OCI-LY3 (cell line): ENCODE data around the gene STX1B.

Experiments
- H2AFZ ChIP-seq: fragments of 200-600, 300-600 bp; shearing (Covaris generic); 2 replicates; pipeline ENCODE4 v1.6.0; 2014; ENCODE audit warnings: antibody characterized with exemption, low read depth, low read length
- H3K27ac ChIP-seq: fragments of 200-600, 300-600 bp; sonication (generic); 2 replicates; pipeline ENCODE4 v1.5.1; 2014; ENCODE audit warnings: mild to moderate bottlenecking, low read length, moderate library complexity, mixed read lengths
- H3K27me3 ChIP-seq: fragments of 200-600, 300-600 bp; sonication (generic); 2 replicates; pipeline ENCODE4 v1.6.1; 2014; ENCODE audit warnings: low read depth, low read length, mixed read lengths
- H3K36me3 ChIP-seq: fragments of 200-600, 300-600 bp; sonication (generic); replicated peaks from 2 replicates; pipeline ENCODE3; 2014; ENCODE audit warnings: low read depth, low read length, mixed read lengths
- H3K4me1 ChIP-seq: fragments of 300-600, 200-600 bp; sonication (generic); 2 replicates; pipeline ENCODE4 v1.6.1; 2014; ENCODE audit warnings: low read length, mixed read lengths
- H3K4me2 ChIP-seq: fragments of 200-600, 300-600 bp; sonication (generic); 2 replicates; pipeline ENCODE4 v1.6.1; 2014; ENCODE audit warnings: low read length, mixed read lengths
- H3K4me3 ChIP-seq: fragments of 300-600, 200-600 bp; sonication (generic); 2 replicates; pipeline ENCODE4 v1.5.1; 2014; ENCODE audit warnings: antibody characterized with exemption, mild to moderate bottlenecking, low read length, moderate library complexity
- H3K79me2 ChIP-seq: fragments of 300-600, 200-600 bp; shearing (Covaris generic); 2 replicates; pipeline ENCODE4 v1.6.1; 2014; ENCODE audit warnings: mild to moderate bottlenecking, low read length, mixed read lengths
- H3K9ac ChIP-seq: fragments of 300-600, 200-600 bp; shearing (Covaris generic); 2 replicates; pipeline ENCODE4 v1.6.0; 2014; ENCODE audit warnings: mild to moderate bottlenecking, low read length, moderate library complexity
- H3K9me3 ChIP-seq: fragments of 200-600, 300-600 bp; shearing (Covaris generic); 2 replicates; pipeline ENCODE4 v1.6.1; 2014; ENCODE audit warnings: low read length, mixed read lengths; ENCODE audit not compliant: insufficient read depth
- H4K20me1 ChIP-seq: fragments of 200-600, 300-600 bp; sonication (generic); 2 replicates; pipeline ENCODE4 v1.6.1; 2016; ENCODE audit warnings: low read length, mixed read lengths; ENCODE audit not compliant: insufficient read depth
- CTCF ChIP-seq: fragments of 200-600, 300-600 bp; sonication (generic); IDR thresholded peaks from 2 replicates; pipeline ENCODE4 v1.5.1; 2014; ENCODE audit warnings: antibody characterized with exemption, low read length, low read depth
- EZH2phosphoT487 ChIP-seq: fragments of 200-600 bp; shearing (Covaris generic); IDR thresholded peaks from 2 replicates; pipeline ENCODE4 v1.6.1; 2018; ENCODE audit warnings: antibody characterized with exemption, mixed run types, low read depth

Gene STX1B

GRCh38 chr16:30990105-30990504 lies 20.3 kb downstream of the STX1B start:
- Histone ChIP-seq H3K27me3 (no peaks in the 10 kb centered on the region), H3K9me3 (no peaks in the 10 kb centered on the region), H3K79me2 (no peaks in the 10 kb centered on the region), H2AFZ (no peak overlapping the region), H3K36me3 (no peaks in the 10 kb centered on the region), H3K4me1 (peaks cover 19% of the 10 kb centered on the region), H3K27ac (no peak overlapping the region), H3K9ac (no peak overlapping the region), H3K4me3 (no peak overlapping the region), H4K20me1 (no peaks in the 10 kb centered on the region), H3K4me2 (no peak overlapping the region)
- TF ChIP-seq CTCF (no peak), EZH2phosphoT487 (no peak)

- H3K79me2 ChIP-seq: no peaks in the 10 kb centered on the region
- peaks cover 16% of the 10 kb centered on the region for H3K4me1 ChIP-seq
- no peaks in the 10 kb centered on the region for H3K9me3 ChIP-seq
- H3K27me3 ChIP-seq: no peaks in the 10 kb centered on the region
- no peak overlapping the region for H3K27ac ChIP-seq
- H3K36me3 ChIP-seq: no peaks in the 10 kb centered on the region
- H4K20me1 ChIP-seq: no peaks in the 10 kb centered on the region
- no peak overlapping the region for H3K4me2 ChIP-seq
- no peak overlapping the region for H2AFZ ChIP-seq
- H3K4me3 ChIP-seq: no peak overlapping the region
- no peak overlapping the region for H3K9ac ChIP-seq
- no peak for TF ChIP-seq EZH2phosphoT487
- TF ChIP-seq CTCF: no peak
Measured at GRCh38 chr16:30989469-30990047, 20.9 kb downstream of the STX1B start.

- H3K4me2 ChIP-seq: no peak overlapping the region
- peaks cover 9% of the 10 kb centered on the region for H3K4me1 ChIP-seq
- H3K4me3 ChIP-seq: no peak overlapping the region
- peaks cover 7% of the 10 kb centered on the region for H3K36me3 ChIP-seq
- no peaks in the 10 kb centered on the region for H3K79me2 ChIP-seq
- no peak for TF ChIP-seq CTCF
- TF ChIP-seq EZH2phosphoT487: no peak
- H3K27ac ChIP-seq: no peak overlapping the region
- H3K9ac ChIP-seq: no peak overlapping the region
- no peak overlapping the region for H2AFZ ChIP-seq
- no peaks in the 10 kb centered on the region for H3K9me3 ChIP-seq
- H3K27me3 ChIP-seq: no peaks in the 10 kb centered on the region
- no peaks in the 10 kb centered on the region for H4K20me1 ChIP-seq
Measured at GRCh38 chr16:30987581-30988190, 22.8 kb downstream of the STX1B start.

GRCh38 chr16:30986129-30986991 lies 24.1 kb downstream of the STX1B start:
- Histone ChIP-seq H3K9me3 (no peaks in the 10 kb centered on the region), H3K79me2 (no peaks in the 10 kb centered on the region), H3K27me3 (no peaks in the 10 kb centered on the region), H3K4me1 (peaks cover 8% of the 10 kb centered on the region), H3K27ac (no peak overlapping the region), H3K4me3 (no peak overlapping the region), H3K36me3 (peaks cover 7% of the 10 kb centered on the region), H4K20me1 (no peaks in the 10 kb centered on the region), H2AFZ (no peak overlapping the region), H3K4me2 (no peak overlapping the region), H3K9ac (no peak overlapping the region)
- TF ChIP-seq CTCF (no peak), EZH2phosphoT487 (no peak)
